Neural cell (in vitro differentiated cells): Measurements from ENCODE around the gene GAB1. TPM values are rescaled to one million over a fixed set of nuclear protein-coding genes. Genes with fewer than 3 reads are reported as not detected.
"Not testable (repeated sequence)": the region's sequence is repeated elsewhere in the genome, so short reads cannot be mapped to it uniquely, and the experiment has no call there.

Source experiments
- H2AFZ ChIP-seq: fragments of 200-600, 300-800 bp; sonication (generic), shearing (Covaris generic); 2 replicates; pipeline ENCODE4 v1.6.0; 2014; ENCODE audit warnings: low read depth, mild to moderate bottlenecking, antibody characterized with exemption, low read length, moderate library complexity
- H3F3A ChIP-seq: fragments of 200-600 bp; shearing (Covaris generic); 2 replicates; pipeline ENCODE4 v1.6.1; 2016; ENCODE audit warnings: mild to moderate bottlenecking, moderate library complexity, mixed read lengths, antibody characterized with exemption, low read length; ENCODE audit not compliant: insufficient read depth, poor library complexity, severe bottlenecking
- H3K27ac ChIP-seq: fragments of 200-600, 300-800 bp; sonication (generic), shearing (Covaris generic); 2 replicates; pipeline ENCODE4 v1.5.1; 2014; ENCODE audit warnings: mild to moderate bottlenecking, low read length, moderate library complexity
- H3K27me3 ChIP-seq: fragments of 300-800, 200-600 bp; sonication (generic), shearing (Covaris generic); 2 replicates; pipeline ENCODE4 v1.6.0; 2014; ENCODE audit warnings: mild to moderate bottlenecking, low read depth, low read length, moderate library complexity; ENCODE audit not compliant: insufficient read depth
- H3K36me3 ChIP-seq: fragments of 300-800, 200-600 bp; sonication (generic), shearing (Covaris generic); 2 replicates; pipeline ENCODE4 v1.5.1; 2014; ENCODE audit warnings: mild to moderate bottlenecking, antibody characterized with exemption, low read length, moderate library complexity; ENCODE audit not compliant: insufficient read depth
- H3K4me2 ChIP-seq: fragments of 300-800, 200-600 bp; sonication (generic), shearing (Covaris generic); 2 replicates; pipeline ENCODE4 v1.6.0; 2014; ENCODE audit warnings: mild to moderate bottlenecking, low read length
- H3K4me3 ChIP-seq: fragments of 300-800, 200-600 bp; sonication (generic), shearing (Covaris generic); 2 replicates; pipeline ENCODE4 v1.5.1; 2014; ENCODE audit warnings: mild to moderate bottlenecking, low read length, moderate library complexity
- H3K79me2 ChIP-seq: fragments of 200-600 bp; shearing (Covaris generic); replicated peaks from 2 replicates; pipeline ENCODE4 v1.6.0; 2014; ENCODE audit warnings: mild to moderate bottlenecking, low read length, moderate library complexity; ENCODE audit not compliant: insufficient read depth
- H3K9ac ChIP-seq: fragments of 300-800, 200-600 bp; sonication (generic), shearing (Covaris generic); 2 replicates; pipeline ENCODE4 v1.6.1; 2016; ENCODE audit warnings: mild to moderate bottlenecking, low read length, mixed read lengths
- H3K9me2 ChIP-seq: fragments of 200-600 bp; shearing (Covaris generic); 2 replicates; pipeline ENCODE4 v1.6.1; 2016; ENCODE audit warnings: mild to moderate bottlenecking, low read length, mixed read lengths; ENCODE audit not compliant: insufficient read depth
- H3K9me3 ChIP-seq: fragments of 200-600, 300-800 bp; sonication (generic), shearing (Covaris generic); 2 replicates; pipeline ENCODE4 v1.6.1; 2016; ENCODE audit warnings: mild to moderate bottlenecking, mixed run types, low read length, moderate library complexity, mixed read lengths
- H4K20me1 ChIP-seq: fragments of 200-600 bp; shearing (Covaris generic); 2 replicates; pipeline ENCODE4 v1.6.1; 2016; ENCODE audit warnings: mild to moderate bottlenecking, mixed run types; ENCODE audit not compliant: insufficient read depth
- CTCF ChIP-seq: fragments of 450-650 bp; IDR thresholded peaks from 2 replicates; pipeline ENCODE4 v1.5.1; 2014; ENCODE audit warnings: antibody characterized with exemption, mild to moderate bottlenecking, moderate library complexity; ENCODE audit not compliant: poor library complexity, severe bottlenecking
- EP300 ChIP-seq: fragments of 450-650 bp; conservative IDR thresholded peaks from 2 replicates; pipeline ENCODE4 v1.6.1; 2014; ENCODE audit warnings: antibody characterized with exemption, mild to moderate bottlenecking, moderate library complexity; ENCODE audit not compliant: poor library complexity, severe bottlenecking
- EZH2 ChIP-seq: fragments of 200-600, 300-800 bp; shearing (Covaris generic), sonication (generic); IDR thresholded peaks from 2 replicates; pipeline ENCODE4 v1.6.1; 2014; ENCODE audit warnings: antibody characterized with exemption, low read length, borderline replicate concordance, mild to moderate bottlenecking; ENCODE audit not compliant: insufficient read depth, poor library complexity, severe bottlenecking
- MXI1 ChIP-seq: fragments of 450-650 bp; conservative IDR thresholded peaks from 2 replicates; pipeline ENCODE4 v1.6.1; 2014; ENCODE audit warnings: antibody characterized with exemption, mild to moderate bottlenecking; ENCODE audit not compliant: poor library complexity, severe bottlenecking
- POLR2AphosphoS5 ChIP-seq: IDR thresholded peaks from 2 replicates; pipeline ENCODE4 v1.6.1; 2012
- RAD21 ChIP-seq: fragments of 450-650 bp; conservative IDR thresholded peaks from 2 replicates; pipeline ENCODE4 v1.6.1; 2014; ENCODE audit warnings: antibody characterized with exemption, mild to moderate bottlenecking, moderate library complexity
- REST ChIP-seq: IDR thresholded peaks from 2 replicates; pipeline ENCODE4 v1.6.1; 2012; ENCODE audit warnings: borderline replicate concordance
- SMC3 ChIP-seq: fragments of 450-650 bp; conservative IDR thresholded peaks from 2 replicates; pipeline ENCODE4 v1.6.1; 2014; ENCODE audit warnings: antibody characterized with exemption, mild to moderate bottlenecking, moderate library complexity; ENCODE audit not compliant: poor library complexity
- TAF1 ChIP-seq: IDR thresholded peaks from 2 replicates; pipeline ENCODE4 v1.6.1; 2012; ENCODE audit warnings: low read depth
- polyA plus RNA-seq: library from polyadenylated mRNA; depleted of rRNA; stranded (reverse); fragments of >200 nt; gene quantifications from 2 replicates; pipeline ENCODE4 v1.2.3, GENCODE V29; 2014

The GAB1 gene
- polyA plus RNA-seq, 1 donor from 2014 or later: 2.4 TPM

GRCh38 chr4:143347484-143348111 is 10.9 kb downstream of the GAB1 start:
- Histone ChIP-seq H3K27me3 (no peaks in the 10 kb centered on the region), H4K20me1 (no peaks in the 10 kb centered on the region), H3K36me3 (no peaks in the 10 kb centered on the region), H3K9me3 (no peaks in the 10 kb centered on the region), H3K9ac (no peak overlapping the region), H3K27ac (no peak overlapping the region), H2AFZ (no peak overlapping the region), H3K4me2 (no peak overlapping the region), H3K4me3 (no peak overlapping the region), H3F3A (no peaks in the 10 kb centered on the region), H3K79me2 (no peaks in the 10 kb centered on the region), H3K9me2 (no peaks in the 10 kb centered on the region)
- TF ChIP-seq EZH2 (no peak), SMC3 (no peak), EP300 (no peak), MXI1 (no peak), POLR2AphosphoS5 (no peak), TAF1 (no peak), RAD21 (no peak), CTCF (no peak), REST (no peak)

- Histone ChIP-seq H3K79me2 (no peaks in the 10 kb centered on the region), H3K27me3 (no peaks in the 10 kb centered on the region), H3F3A (no peaks in the 10 kb centered on the region), H4K20me1 (no peaks in the 10 kb centered on the region), H3K9me2 (no peaks in the 10 kb centered on the region), H3K4me3 (no peak overlapping the region), H3K36me3 (no peaks in the 10 kb centered on the region), H3K9ac (no peak overlapping the region), H3K9me3 (no peaks in the 10 kb centered on the region), H3K4me2 (no peak overlapping the region), H3K27ac (no peak overlapping the region), H2AFZ (no peak overlapping the region)
- no peak for TF ChIP-seq POLR2AphosphoS5
- TF ChIP-seq MXI1: no peak
- TF ChIP-seq EZH2: no peak
- TF ChIP-seq RAD21: no peak
These were observed 11.8 kb downstream of the GAB1 start for GRCh38 chr4:143348233-143349077.

GRCh38 chr4:143349858-143350527 is 13.3 kb downstream of the GAB1 start:
- H3K79me2 ChIP-seq, H3K9ac ChIP-seq, H3K9me2 ChIP-seq, H3K36me3 ChIP-seq, H3K4me2 ChIP-seq, H3K27me3 ChIP-seq, H2AFZ ChIP-seq, H3K27ac ChIP-seq, H4K20me1 ChIP-seq, H3F3A ChIP-seq, H3K9me3 ChIP-seq, H3K4me3 ChIP-seq: not testable (repeated sequence)
